ENCODE measurements around the gene ASNSD1. TPM values are rescaled to one million over a fixed set of nuclear protein-coding genes. Genes with fewer than 3 reads are reported as not detected.

ASNSD1 gene
- total and polyA plus RNA-seq, 2 of the 8 experiments (the other 6 are each of a cell fraction or from before 2014, with no cell fraction given), result 14.1 to 44.8 TPM

- TF ChIP-seq KDM4A (IDR thresholded peaks at IDR 0.05; ENCODE audit: low read depth, low read length, severe bottlenecking) (no peak), SIRT6 (IDR thresholded peaks at IDR 0.05; ENCODE audit: low read length) (no peak), RXRA (IDR thresholded peaks at IDR 0.05; ENCODE audit: insufficient read depth, low read depth, low read length) (no peak), RNF2 (IDR thresholded peaks at IDR 0.05; ENCODE audit: borderline replicate concordance, low read depth, low read length, missing control alignments, poor library complexity, severe bottlenecking) (no peak), GTF2F1 (IDR thresholded peaks at IDR 0.05; ENCODE audit: borderline replicate concordance, low read depth, low read length) (no peak)
- TF ChIP-seq, protein P1, sequence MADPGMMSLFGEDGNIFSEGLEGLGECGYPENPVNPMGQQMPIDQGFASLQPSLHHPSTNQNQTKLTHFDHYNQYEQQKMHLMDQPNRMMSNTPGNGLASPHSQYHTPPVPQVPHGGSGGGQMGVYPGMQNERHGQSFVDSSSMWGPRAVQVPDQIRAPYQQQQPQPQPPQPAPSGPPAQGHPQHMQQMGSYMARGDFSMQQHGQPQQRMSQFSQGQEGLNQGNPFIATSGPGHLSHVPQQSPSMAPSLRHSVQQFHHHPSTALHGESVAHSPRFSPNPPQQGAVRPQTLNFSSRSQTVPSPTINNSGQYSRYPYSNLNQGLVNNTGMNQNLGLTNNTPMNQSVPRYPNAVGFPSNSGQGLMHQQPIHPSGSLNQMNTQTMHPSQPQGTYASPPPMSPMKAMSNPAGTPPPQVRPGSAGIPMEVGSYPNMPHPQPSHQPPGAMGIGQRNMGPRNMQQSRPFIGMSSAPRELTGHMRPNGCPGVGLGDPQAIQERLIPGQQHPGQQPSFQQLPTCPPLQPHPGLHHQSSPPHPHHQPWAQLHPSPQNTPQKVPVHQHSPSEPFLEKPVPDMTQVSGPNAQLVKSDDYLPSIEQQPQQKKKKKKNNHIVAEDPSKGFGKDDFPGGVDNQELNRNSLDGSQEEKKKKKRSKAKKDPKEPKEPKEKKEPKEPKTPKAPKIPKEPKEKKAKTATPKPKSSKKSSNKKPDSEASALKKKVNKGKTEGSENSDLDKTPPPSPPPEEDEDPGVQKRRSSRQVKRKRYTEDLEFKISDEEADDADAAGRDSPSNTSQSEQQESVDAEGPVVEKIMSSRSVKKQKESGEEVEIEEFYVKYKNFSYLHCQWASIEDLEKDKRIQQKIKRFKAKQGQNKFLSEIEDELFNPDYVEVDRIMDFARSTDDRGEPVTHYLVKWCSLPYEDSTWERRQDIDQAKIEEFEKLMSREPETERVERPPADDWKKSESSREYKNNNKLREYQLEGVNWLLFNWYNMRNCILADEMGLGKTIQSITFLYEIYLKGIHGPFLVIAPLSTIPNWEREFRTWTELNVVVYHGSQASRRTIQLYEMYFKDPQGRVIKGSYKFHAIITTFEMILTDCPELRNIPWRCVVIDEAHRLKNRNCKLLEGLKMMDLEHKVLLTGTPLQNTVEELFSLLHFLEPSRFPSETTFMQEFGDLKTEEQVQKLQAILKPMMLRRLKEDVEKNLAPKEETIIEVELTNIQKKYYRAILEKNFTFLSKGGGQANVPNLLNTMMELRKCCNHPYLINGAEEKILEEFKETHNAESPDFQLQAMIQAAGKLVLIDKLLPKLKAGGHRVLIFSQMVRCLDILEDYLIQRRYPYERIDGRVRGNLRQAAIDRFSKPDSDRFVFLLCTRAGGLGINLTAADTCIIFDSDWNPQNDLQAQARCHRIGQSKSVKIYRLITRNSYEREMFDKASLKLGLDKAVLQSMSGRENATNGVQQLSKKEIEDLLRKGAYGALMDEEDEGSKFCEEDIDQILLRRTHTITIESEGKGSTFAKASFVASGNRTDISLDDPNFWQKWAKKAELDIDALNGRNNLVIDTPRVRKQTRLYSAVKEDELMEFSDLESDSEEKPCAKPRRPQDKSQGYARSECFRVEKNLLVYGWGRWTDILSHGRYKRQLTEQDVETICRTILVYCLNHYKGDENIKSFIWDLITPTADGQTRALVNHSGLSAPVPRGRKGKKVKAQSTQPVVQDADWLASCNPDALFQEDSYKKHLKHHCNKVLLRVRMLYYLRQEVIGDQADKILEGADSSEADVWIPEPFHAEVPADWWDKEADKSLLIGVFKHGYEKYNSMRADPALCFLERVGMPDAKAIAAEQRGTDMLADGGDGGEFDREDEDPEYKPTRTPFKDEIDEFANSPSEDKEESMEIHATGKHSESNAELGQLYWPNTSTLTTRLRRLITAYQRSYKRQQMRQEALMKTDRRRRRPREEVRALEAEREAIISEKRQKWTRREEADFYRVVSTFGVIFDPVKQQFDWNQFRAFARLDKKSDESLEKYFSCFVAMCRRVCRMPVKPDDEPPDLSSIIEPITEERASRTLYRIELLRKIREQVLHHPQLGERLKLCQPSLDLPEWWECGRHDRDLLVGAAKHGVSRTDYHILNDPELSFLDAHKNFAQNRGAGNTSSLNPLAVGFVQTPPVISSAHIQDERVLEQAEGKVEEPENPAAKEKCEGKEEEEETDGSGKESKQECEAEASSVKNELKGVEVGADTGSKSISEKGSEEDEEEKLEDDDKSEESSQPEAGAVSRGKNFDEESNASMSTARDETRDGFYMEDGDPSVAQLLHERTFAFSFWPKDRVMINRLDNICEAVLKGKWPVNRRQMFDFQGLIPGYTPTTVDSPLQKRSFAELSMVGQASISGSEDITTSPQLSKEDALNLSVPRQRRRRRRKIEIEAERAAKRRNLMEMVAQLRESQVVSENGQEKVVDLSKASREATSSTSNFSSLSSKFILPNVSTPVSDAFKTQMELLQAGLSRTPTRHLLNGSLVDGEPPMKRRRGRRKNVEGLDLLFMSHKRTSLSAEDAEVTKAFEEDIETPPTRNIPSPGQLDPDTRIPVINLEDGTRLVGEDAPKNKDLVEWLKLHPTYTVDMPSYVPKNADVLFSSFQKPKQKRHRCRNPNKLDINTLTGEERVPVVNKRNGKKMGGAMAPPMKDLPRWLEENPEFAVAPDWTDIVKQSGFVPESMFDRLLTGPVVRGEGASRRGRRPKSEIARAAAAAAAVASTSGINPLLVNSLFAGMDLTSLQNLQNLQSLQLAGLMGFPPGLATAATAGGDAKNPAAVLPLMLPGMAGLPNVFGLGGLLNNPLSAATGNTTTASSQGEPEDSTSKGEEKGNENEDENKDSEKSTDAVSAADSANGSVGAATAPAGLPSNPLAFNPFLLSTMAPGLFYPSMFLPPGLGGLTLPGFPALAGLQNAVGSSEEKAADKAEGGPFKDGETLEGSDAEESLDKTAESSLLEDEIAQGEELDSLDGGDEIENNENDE (IDR thresholded peaks at IDR 0.05; ENCODE audit: insufficient replicate concordance, low read length), result no peak
Observed at GRCh38 chr2:189679226-189679625, 18.0 kb downstream of the ASNSD1 start (continued).
